GM03348 (cell line): ENCODE results near the gene ARHGAP35.
"Not testable (repeated sequence)": the region's sequence is repeated elsewhere in the genome, so short reads cannot be mapped to it uniquely, and the experiment has no call there.

Experiments
- DNase-seq: peaks from one replicate; pipeline ENCODE4 v3.0.0; 2012; ENCODE audit warnings: low spot score

ARHGAP35 gene

GRCh38 chr19:46844067-46844489 is 16.7 kb upstream of the ARHGAP35 start:
- DNase-seq, result no peak

- DNase-seq, result no peak
Observed at GRCh38 chr19:46845959-46846459, 14.8 kb upstream of the ARHGAP35 start.

- DNase-seq, result no peak
Observed at GRCh38 chr19:46847528-46847927, 13.3 kb upstream of the ARHGAP35 start.

GRCh38 chr19:46848389-46848788 is 12.4 kb upstream of the ARHGAP35 start:
- no peak for DNase-seq

- DNase-seq, result peak; percentile 11
Observed at GRCh38 chr19:46849610-46850009, 11.2 kb upstream of the ARHGAP35 start.

- peak; percentile 93 for DNase-seq
Observed at GRCh38 chr19:46850228-46851203, 10.3 kb upstream of the ARHGAP35 start, which contains the start of gene AP2S1. TSS of gene AP2S1 (minus strand) at chr19:46850846. CDS start at chr19:46850766, 80 bp downstream.

GRCh38 chr19:46852830-46853229 is 8.0 kb upstream of the ARHGAP35 start:
- no peak for DNase-seq

GRCh38 chr19:46854698-46855097 is 6.1 kb upstream of the ARHGAP35 start:
- DNase-seq, result not testable (repeated sequence)

GRCh38 chr19:46856062-46857022 is 4.5 kb upstream of the ARHGAP35 start:
- peak; percentile 97 for DNase-seq

- peak; percentile 36 for DNase-seq
Observed at GRCh38 chr19:46859637-46860124, 1.1 kb upstream of the ARHGAP35 start.

GRCh38 chr19:46860125-46860845 is 512 bp upstream of the ARHGAP35 start:
- peak; percentile 96 for DNase-seq

- peak; percentile 9 for DNase-seq
Observed at GRCh38 chr19:46861691-46862502, 1.1 kb downstream of the ARHGAP35 start.

- DNase-seq, result peak; percentile 17
Observed at GRCh38 chr19:46862503-46862834, 1.7 kb downstream of the ARHGAP35 start.

- DNase-seq, result no peak
Observed at GRCh38 chr19:46862974-46863632, 2.3 kb downstream of the ARHGAP35 start.

GRCh38 chr19:46863818-46864629 is 3.2 kb downstream of the ARHGAP35 start:
- peak; percentile 77 for DNase-seq

GRCh38 chr19:46866407-46867136 is 5.8 kb downstream of the ARHGAP35 start:
- no peak for DNase-seq

GRCh38 chr19:46867170-46867569 is 6.4 kb downstream of the ARHGAP35 start:
- DNase-seq, result no peak
